GM21381 (cell line): Measurements from ENCODE around the gene TMEM263.

Experiments used
- ATAC-seq: cut with Tn5 transposase; IDR thresholded peaks from one replicate; pipeline ENCODE4 v1.9.1; 2021; ENCODE audit warnings: mild to moderate bottlenecking, moderate library complexity; ENCODE audit not compliant: unreplicated experiment

Gene TMEM263

DNA sequence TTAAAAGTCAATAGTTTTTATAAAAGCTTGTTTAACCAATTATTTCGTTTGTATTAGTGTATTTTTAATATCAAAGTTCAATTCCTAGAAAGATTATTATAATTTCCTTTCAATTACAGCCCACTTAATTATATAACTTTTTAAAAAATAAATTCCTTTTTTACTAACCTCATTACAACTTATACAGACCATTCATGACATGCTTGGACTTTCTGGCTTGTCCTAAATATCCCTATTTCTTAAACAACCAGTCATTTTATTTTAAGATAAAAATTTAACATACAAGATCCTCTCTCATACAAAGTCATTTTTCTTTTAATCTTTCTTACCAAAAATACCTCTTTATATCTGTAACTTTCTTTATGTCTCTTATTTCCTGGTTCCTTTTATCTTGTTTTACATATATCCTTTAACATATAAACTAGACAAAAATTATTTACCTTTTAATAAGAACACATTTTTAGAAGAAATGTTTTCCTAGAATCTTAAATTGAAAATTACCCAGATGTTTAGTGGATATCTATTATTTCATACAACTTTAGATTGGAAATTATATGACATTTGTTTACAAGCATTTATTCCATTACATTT, 10.4 kb upstream of the TMEM263 start:
- ATAC-seq = no peak

DNA sequence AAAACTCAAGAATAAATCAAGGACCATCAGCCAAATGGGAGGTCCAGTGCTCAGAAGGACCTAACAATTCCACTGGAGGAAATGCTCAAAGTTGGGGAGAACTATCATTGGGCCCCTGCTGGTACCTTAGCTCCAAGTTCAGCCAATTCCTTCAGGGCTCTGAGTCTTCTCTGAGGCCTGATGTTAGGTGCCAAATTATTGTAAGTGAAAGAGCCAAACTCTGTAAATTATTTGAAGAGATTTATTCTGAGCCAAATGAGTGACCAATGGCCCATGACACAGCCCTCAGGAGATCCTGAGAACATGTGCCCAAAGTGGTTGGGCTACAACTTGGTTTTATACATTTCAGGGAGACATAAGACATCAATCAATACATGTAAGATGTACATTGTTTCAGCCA, 8.2 kb upstream of the TMEM263 start:
- ATAC-seq = no peak

DNA sequence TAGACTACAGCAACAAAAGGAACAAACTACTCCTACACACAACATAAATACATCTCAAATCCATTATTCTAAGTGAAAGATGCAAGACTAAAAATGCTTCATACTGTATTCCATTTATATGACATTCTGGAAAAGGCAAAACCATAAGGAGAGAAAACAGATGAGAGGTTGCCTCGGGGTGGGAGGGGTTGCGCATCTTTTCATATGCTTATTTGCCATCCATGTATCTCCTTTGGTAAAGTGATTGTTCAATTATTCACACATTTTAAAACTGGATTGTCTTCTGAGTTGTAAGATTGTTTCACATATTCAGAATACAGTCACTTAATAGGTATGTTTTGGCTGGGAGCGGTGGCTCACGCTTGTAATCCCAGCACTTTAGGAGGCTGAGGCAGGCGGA, 5.1 kb upstream of the TMEM263 start:
- no peak for ATAC-seq

DNA sequence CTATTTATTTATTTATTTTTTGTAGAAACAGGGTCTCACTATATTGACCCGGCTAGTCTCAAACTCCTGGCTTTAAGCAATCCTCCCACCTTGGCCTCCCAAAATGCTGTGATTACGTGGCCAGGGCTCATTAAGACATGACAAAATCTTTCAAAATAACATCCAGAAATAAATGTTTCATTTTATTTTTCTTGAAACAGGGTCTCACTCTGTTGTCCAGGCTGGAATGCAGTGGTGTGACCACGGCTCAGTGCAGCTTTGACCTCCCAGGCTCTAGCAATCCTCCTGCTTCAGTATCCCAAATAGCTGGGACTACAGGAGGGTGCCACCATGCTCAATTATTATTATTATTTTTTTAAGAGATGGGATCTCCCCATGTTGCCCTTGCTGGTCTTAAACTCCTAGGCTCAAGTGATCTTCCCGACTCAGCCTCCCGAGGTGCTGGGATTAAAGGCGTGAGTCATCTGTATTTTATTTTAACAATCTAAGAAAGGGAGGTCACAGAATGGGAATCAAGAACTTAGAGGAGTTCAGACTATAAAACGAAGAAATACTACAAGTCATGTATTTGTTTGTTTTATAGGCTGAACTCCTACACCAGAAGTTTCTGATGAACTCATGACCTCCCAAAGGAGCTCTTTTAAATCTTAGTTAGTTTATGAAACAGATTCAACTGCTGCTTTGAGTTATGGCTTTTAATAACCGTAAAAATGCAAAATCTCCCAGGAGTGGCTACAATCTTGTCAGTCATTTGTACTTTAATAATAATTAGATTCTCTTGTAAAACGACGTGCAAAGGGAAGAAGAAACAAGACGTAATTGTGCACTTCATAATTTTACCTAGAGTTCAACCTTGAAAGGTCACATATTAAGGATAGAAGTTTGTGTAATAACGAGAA, 2.1 kb upstream of the TMEM263 start:
- ATAC-seq = no peak

DNA sequence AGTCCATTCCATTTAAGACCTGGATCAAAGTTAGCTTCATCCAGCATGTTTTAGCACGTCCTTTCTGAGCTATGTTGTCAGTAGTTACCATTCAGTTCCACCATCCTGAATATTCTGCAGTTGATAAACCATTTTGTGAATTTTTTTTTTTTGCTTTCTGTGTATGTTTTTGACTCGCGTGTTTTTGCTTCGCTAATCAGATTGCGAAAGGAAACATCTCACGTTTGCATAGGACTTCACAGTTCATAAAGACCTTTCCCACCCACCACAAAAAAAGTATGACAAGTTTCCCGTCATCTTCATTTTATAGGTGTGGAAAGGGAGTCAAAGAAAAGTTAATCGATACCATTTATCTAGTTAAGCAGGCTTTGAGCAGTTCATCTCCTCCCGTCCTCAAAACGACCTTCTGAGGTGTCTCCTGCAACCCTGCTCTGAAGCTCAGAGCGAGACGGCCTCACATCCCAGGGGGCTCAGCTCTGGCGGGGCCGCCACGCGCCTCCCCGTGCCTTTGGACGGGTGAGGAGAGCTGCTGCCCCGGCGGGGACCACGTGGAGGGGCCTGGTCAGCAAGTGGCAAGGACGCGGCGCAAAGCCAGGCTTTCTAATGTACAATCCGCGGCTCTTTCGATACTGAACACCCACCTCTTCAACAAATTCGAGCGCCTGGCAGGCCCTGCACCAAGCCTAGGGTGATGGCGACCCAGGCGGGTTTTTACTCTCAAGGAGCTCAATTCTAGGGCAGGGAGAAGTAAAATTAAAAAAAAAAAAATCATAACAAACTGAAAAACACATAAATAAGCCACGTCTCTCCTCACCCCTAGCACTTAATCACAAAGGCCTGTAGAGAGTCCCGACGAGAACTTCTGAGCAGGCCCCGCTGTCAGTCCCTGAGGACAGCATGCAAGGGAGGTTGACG, 988 bp upstream of the TMEM263 start:
- ATAC-seq = no peak

DNA sequence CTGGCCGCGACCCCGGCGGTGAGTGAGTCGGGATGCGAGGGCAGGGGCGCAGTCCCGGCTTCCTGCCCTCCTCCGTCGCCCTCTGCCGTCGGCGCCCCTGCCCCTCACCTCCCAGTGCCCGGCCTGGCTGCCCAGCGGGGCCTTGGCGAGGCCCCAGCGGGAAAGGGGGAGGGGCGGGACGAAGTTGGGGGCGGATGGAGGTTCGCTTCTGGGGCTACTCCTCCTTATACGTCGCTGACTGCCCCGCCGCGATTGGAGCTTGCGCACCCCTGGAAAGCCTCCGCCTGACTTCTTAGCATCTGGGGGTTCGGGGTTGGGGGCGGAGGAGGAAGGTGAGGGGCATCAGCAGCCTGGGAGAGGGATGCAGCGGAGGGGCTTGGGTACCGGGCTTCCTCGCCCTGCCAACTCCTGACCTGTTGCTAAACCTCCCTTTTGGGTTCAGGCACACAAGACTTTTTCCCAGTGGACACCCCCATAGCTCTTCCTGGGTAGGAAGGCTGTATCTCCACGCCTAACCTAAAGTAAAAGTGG, 406 bp downstream of the TMEM263 start:
- ATAC-seq = peak; percentile 31

DNA sequence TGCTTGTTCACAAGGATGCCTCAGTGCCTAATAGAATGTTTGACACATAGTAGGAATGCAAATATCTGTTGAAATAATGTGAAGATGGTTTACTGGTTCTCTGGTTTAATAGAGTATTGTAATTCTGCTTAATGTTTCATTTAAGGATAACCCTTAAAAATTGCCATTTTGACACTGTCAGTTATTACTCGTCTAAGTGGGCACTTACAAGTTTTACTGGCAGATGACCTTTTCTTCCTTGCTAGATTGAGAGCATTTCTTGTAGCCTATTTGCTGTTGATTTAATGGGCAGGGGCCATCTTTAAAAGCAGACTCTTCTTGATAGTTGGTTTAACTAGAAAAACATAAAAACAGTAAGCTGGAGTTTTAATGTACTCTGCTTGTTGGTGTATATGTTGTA, 1.9 kb downstream of the TMEM263 start:
- no peak for ATAC-seq

DNA sequence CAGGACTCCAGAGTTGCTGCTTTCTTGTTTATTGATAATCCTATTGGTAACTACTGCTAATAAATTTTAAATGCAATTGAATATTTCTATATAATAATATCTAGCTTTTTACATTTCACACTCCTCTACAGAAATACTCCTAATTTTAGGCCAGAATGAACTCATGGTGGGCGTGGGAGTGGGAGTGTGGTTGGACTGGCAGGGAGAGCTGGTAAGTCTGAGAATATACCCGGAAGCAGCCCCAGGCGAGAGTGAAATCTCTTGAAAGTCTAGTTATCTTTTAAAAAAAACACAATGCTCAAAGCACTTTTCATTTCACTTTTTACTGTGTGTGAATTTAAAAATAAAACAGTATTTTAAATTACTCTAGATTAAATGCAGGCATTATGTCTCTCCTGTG, 4.7 kb downstream of the TMEM263 start:
- no peak for ATAC-seq

DNA sequence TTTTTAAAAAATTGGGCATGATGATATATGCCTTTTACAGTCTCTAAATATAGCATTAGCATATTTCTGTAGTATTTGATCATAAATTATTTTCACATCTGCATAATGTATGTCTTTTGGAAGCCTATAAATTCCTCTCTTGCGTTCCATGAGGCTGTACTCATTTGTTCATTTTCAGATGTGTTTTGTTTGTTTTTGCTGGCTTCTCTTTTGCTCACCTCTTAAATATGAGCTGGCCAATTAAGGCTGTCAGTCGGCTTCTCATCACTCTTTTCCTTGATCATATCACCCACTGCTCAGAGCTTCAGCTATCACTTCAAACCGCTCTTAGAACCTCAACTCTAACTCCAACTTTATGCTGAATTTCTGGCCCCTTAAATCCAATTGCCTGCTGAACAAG, 6.6 kb downstream of the TMEM263 start:
- ATAC-seq = no peak

DNA sequence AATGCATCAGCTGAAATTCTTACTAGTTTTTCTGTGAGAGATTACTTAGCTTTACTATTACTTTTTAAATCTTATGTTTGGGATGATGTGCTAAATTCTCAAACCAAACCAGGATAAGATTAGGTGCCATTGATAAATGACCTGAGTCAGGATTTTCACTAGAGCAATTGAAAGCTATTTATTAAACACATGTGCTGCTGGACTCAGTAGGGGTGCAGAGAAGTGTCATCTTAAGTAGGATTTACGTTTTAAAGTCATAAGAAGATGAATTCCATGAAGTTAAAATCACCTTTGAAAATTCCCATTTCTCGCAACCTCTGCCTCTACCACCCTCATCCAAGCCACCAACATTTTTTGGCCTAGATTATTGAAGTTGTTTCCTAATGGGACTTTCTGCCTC, 8.8 kb downstream of the TMEM263 start:
- ATAC-seq = no peak

DNA sequence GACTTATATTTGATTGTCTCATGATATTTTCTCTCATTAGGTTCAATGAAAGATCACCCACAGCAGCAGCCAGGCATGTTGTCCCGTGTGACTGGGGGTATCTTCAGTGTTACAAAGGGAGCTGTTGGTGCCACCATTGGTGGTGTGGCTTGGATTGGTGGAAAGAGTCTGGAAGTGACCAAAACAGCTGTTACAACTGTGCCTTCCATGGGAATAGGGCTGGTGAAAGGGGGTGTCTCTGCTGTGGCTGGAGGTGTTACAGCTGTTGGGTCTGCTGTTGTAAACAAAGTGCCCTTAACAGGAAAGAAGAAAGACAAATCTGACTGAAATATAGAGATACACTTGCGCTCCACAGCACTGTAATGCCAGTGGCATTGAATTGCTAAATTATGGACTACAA, 15.4 kb downstream of the TMEM263 start:
- ATAC-seq = no peak

DNA sequence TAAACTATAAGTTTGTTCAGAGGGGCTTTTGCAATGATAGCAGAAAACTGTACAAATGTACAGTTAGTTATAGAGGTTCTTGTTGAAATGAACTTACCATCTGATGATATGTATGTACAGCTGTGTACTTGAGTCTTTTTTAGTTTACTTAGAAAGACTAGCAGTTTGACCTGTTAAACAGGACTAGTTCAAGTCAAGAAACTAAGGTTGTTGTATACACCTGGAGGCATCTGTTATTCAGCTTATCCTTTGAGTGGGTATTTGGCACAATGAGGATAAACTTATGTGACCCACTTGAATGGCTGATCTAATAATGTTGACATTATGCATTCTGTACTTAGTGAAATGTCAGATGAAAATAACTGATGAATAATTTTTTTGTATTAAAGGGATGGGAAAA, 17.8 kb downstream of the TMEM263 start:
- no peak for ATAC-seq

DNA sequence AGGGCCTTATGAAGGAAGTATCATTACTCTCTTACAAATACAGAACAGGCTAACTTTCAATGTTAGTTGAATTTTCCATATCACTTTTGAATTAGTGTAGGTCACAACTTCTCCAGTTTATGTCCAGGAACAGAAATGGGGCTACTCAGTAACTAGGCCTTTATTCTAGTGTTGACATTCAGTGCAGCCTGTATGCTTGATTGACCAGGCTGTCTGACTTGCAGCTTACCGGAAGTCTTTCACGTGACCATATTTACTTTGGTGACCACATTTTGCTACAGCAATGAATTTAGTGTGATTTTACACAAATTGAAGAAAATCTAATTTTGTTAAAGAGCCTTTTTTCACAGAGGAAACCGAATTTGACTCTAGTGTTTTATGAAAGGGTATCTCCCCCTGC, 18.8 kb downstream of the TMEM263 start:
- ATAC-seq = peak; percentile 90

DNA sequence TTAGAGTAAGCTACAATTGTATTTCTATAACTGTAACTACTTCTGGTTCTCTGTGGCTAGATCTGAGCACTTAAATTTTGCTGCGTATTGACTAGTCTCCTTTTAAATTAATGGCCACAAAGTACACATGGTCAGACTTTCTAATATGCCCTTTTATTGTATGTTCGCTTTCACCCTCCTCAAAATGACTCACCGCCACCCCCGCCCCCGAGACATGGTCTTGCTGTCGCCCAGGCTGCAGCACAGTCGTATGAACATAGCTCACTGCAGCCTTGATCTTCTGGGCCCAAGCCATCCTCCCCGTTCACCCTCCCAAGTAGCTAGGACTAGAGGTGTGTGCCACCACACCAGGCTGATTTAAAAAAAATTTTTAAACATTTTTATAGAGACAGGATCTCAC, 19.4 kb downstream of the TMEM263 start:
- ATAC-seq = no peak

DNA sequence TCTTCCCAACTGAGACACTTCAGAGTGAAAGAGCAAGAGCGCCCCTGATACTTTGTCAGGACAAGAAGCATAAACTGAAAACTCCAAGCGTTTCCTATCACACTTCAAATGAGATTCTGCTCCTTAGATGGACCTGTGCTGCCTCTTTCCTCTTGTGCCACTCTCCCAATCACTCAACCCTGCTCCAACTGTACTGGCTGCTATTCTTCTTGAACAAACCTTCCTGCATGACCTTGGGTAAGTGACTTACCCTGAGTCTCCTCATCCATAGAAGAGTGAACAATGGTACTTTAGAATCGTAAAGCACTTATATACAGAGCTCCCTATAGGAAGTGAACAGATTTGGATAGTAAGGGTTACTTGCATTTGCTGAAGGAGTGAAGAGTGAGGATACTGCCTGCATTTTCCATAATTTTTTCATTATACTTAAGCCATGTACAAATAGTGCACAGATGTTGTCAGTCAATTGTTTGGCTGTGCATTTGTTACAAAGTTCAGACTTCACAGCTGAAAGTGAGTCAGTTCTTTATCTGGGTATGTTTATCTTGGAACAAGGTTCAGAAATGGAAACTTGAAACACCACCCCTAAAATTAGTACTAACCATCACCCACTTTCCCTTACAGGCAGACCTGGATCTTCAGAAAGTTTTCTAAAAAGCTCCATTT, 20.4 kb downstream of the TMEM263 start:
- no peak for ATAC-seq

DNA sequence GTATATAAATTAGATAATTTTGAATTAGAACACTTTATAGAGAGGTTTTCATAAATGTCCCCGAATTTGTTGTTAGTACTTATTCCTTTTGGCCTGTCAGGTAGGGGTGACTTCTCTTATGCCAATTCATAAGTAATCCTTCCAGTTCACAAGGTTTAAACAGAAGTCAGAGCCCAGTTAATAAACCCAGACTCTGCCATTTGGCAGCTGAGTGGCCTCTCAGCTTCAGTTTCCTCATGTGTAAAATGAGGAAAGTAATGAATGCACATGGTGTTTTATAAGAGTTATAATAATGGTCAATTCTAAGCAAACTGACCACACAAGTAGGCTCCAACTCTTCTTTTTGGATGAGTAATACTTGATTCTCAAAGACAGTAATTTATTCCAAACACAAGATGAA, 21.0 kb downstream of the TMEM263 start:
- no peak for ATAC-seq

DNA sequence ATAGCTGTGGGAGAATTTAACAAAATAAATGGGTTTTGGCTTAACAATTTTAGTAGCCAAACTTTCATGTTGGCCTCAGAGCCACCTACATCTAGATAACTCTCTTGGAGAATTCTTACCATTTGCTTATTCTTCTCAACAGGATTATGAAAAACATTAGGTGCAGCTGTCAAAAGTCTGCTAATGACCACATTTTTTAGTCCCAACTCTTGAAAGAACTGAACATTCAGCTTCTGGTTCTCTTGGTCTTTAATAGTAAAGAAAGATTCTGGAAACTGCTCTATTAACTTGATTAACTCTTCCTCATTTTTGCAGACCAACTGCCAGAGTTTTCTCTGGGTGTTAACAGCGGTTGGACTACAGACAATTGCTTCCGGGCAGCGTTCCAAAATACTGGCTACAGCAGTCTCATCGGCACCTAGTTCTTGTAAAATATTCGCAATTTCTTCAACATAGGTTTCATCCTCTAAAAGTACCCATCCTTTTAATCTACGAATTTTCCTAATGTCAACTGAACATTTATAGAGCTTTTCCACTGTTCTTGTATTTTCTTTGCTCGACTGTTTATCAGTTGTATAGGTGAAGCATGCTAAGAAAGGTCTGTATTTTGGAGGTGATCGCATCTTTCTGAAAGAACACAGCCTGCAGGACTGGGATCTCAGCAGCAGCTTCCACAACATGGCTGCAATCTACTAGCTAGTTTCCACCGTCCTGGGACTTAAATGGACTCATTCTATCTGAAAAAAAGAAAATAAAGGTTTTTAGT, 22.5 kb downstream of the TMEM263 start:
- ATAC-seq = no peak

DNA sequence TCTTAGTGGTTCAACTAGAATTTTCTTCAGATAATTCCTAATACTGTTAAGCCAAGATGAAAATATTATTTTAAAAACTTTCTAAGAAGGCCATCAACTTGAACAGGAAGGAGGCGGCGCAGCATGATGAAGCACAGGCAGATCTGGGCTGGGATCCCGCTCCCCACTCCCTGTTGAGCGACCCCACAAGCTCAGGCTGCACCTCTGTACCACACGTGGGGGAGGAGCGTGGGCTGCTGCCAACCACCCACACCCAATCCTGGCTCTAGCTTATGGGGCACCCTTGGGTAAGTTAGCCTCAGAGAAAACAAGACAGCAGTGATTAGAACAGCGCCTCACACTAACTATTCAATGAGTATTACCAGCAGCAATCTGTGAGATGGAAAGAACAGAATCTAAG, 25.2 kb downstream of the TMEM263 start:
- no peak for ATAC-seq

DNA sequence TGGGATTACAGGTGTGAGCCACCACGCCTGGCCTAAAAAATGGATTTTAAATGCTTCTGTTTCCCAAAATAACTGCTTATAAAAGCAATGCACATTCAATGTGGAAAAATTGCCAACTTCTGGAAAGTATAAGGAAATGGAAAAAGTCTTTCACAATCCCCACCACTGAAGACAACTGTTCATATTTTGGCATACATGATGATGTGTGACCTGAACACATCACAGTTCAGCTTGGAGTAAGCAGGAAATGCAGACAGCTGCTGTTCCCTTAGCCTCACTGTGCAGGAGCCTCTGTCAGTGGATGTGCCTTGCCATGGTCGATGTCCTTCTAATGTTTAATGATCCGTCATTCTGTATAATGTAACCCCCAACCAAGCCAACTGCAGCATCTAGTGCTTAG, 26.1 kb downstream of the TMEM263 start:
- ATAC-seq = no peak

DNA sequence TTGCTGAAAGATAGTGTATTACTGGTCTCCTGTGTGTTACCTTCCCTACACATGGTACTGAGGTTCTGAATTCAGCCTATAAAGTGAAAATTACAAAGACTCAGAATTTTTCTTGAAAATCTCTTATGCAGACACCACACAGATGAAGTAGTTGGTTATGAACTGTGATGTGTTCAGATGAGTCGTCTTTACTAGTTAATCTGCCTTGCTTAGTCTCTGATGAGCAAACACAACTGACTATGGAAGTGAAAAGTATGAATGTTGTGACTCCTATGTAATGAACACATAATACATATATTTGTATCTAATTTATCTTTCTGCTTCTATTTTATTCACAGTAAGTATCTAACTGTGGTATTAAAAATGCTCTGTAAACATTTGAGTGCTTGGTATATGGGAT, 26.5 kb downstream of the TMEM263 start:
- no peak for ATAC-seq
